Brain microvascular endothelial cell (primary cell): Measurements from ENCODE around the gene ARID3B.

Experiments used
- DNase-seq: peaks from one replicate; pipeline ENCODE4 v3.0.0-alpha.2; 2020
- H3K27ac ChIP-seq: fragments of 250-450 bp; sonication (Bioruptor Pico); 2 replicates; pipeline ENCODE4 v1.5.1; 2020; ENCODE audit warnings: mild to moderate bottlenecking, moderate library complexity
- H3K27me3 ChIP-seq: fragments of 250-450 bp; sonication (Bioruptor Pico); replicated peaks from 2 replicates; pipeline ENCODE4 v1.5.1; 2020; ENCODE audit warnings: mild to moderate bottlenecking
- H3K36me3 ChIP-seq: fragments of 250-450 bp; sonication (Bioruptor Pico); replicated peaks from 2 replicates; pipeline ENCODE4 v1.5.1; 2020; ENCODE audit warnings: mild to moderate bottlenecking
- H3K4me3 ChIP-seq: 2 replicates; pipeline ENCODE4 v1.5.1; 2011; ENCODE audit warnings: low read depth, mild to moderate bottlenecking, control low read depth, low read length, moderate library complexity
- CTCF ChIP-seq: IDR thresholded peaks from 2 replicates; pipeline ENCODE4 v1.5.1; 2011; ENCODE audit warnings: low read depth, mild to moderate bottlenecking, moderate library complexity, low read length, control low read depth, inconsistent platforms; ENCODE audit errors: missing control alignments
- in situ Hi-C: cut with HindIII; loops from 2 replicates; pipeline ENCODE4 v1.10.0; 2017; ENCODE audit warnings: low sequenced_read_pairs, low pct_ligation_motif_present

The ARID3B gene

GRCh38 chr15:74604983-74605794 is 64.2 kb downstream of the ARID3B start:
- H3K4me3 ChIP-seq, result no peak overlapping the region
- DNase-seq, result no peak
- no peak overlapping the region for H3K27ac ChIP-seq
- peaks cover 3% of the 10 kb centered on the region for H3K27me3 ChIP-seq
- no peak for TF ChIP-seq CTCF
- H3K36me3 ChIP-seq, result no peaks in the 10 kb centered on the region
- in situ Hi-C loops, result no loop called here

- in situ Hi-C loops, result no loop called here
- no peak overlapping the region for H3K4me3 ChIP-seq
- no peak overlapping the region for H3K27ac ChIP-seq
- DNase-seq, result no peak
- H3K36me3 ChIP-seq, result no peaks in the 10 kb centered on the region
- TF ChIP-seq CTCF, result no peak
- H3K27me3 ChIP-seq, result peaks cover 5% of the 10 kb centered on the region
Measured at GRCh38 chr15:74605795-74606150, 64.8 kb downstream of the ARID3B start.

- Histone ChIP-seq H3K27ac (no peak overlapping the region), H3K36me3 (no peaks in the 10 kb centered on the region), H3K4me3 (no peak overlapping the region), H3K27me3 (peaks cover 5% of the 10 kb centered on the region)
- in situ Hi-C loops, result no loop called here
- TF ChIP-seq CTCF, result no peak
- no peak for DNase-seq
Measured at GRCh38 chr15:74608786-74609185, 67.8 kb downstream of the ARID3B start.

- no peak for DNase-seq
- no peak for TF ChIP-seq CTCF
- in situ Hi-C loops, result no loop called here
- no peak overlapping the region for H3K27ac ChIP-seq
- no peaks in the 10 kb centered on the region for H3K36me3 ChIP-seq
- peaks cover 5% of the 10 kb centered on the region for H3K27me3 ChIP-seq
- H3K4me3 ChIP-seq, result no peak overlapping the region
Measured at GRCh38 chr15:74609938-74610301, 68.9 kb downstream of the ARID3B start.

GRCh38 chr15:74610302-74610951 is 69.4 kb downstream of the ARID3B start:
- no peak for DNase-seq
- no peak for TF ChIP-seq CTCF
- H3K27ac ChIP-seq, result no peak overlapping the region
- peaks cover 5% of the 10 kb centered on the region for H3K27me3 ChIP-seq
- no peaks in the 10 kb centered on the region for H3K36me3 ChIP-seq
- no peak overlapping the region for H3K4me3 ChIP-seq
- in situ Hi-C loops, result no loop called here
